ENCODE data around the gene PRR7. TPM values are rescaled to one million over a fixed set of nuclear protein-coding genes. Genes with fewer than 3 reads are reported as not detected.
A peak's percentile ranks its signal among the peaks of the same experiment; 100 is the strongest.

The PRR7 gene
- total and polyA plus RNA-seq, 4 experiments from 2014 or later: 5.2 to 17.8 (median 10.7) TPM

DNA sequence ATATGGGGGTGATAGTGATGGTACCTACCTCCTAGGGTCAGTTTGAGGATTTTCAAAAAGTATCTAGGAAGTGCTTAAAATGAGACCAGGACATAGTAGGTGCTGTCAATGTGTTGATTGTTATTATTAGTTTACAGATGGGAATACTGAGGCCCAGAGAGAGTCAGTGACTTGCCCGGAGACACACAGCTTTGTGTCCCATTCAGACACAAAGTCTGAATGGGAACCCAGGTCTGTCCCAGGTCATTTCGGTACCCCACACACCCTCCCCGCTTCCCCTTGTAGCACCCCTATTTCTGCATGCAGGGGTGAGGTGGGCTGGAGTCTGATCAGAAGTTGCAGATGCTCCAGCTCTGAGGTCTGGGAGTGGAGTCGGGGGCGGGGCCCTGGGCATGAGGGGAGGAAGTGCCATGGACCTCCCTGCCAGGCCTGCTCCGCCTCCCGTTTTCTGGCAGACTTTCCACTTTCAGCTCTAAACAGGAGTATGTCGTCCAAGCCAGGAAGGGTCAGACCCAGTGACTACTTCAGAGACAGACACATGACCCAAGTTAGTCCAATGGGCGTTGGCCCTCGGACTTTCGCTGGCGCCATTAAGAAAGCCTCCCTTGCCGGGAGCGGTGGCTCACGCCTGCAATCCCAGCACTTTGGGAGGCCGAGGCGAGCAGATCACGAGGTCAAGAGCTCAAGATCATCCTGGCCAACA, 30.1 kb downstream of the PRR7 start:
- Histone ChIP-seq H3K27me3 (ENCODE audit: insufficient read depth, low read length) (peaks cover 3% of the 10 kb centered on the region), H3K4me3 (ENCODE audit: low read length in 2 of 2) (no peak overlapping the region), H3K36me3 (ENCODE audit: insufficient read depth, low read length) (no peaks in the 10 kb centered on the region), H3K9me3 (ENCODE audit: control insufficient read depth in 1 of 2, low read length in 2 of 2) (no peaks in the 10 kb centered on the region), H3K4me1 (ENCODE audit: insufficient read depth, low read length) (peaks cover 5% of the 10 kb centered on the region), H3K27ac (ENCODE audit: low read depth, low read length) (no peak overlapping the region)
- no peaks in the 10 kb centered on the region for H3K36me3 Mint-ChIP-seq
- peaks cover 0 to 5% of the 10 kb centered on the region in 2 donors for H3K27me3 Mint-ChIP-seq
- H3K4me3 Mint-ChIP-seq: peak overlapping the region in 2 of 8 donors; percentile 26 to 76
- no peaks in the 10 kb centered on the region for H3K9me3 Mint-ChIP-seq
- peaks cover 2 to 33% (median 12%) of the 10 kb centered on the region in 4 donors for H3K4me1 Mint-ChIP-seq
- intact Hi-C loops (cut with micrococcal nuclease): no loop called here
- DNase-seq: no peak
- ChIA-PET CTCF (ENCODE audit: partially characterized antibody) (interaction anchor here (0.9 to 1.7 kb wide), 5 partner anchors 21 to 167 kb away, joined by 3 to 6 read pairs (median 5); partner anchors contain the start of gene PDLIM7), POLR2A (ENCODE audit: partially characterized antibody) (interaction anchor here (0.7 to 1.5 kb wide), 2 partner anchors 12 to 21 kb away, joined by 3 read pairs; partner anchors contain the start of gene PDLIM7)
- no peak overlapping the region for H3K27ac Mint-ChIP-seq

DNA sequence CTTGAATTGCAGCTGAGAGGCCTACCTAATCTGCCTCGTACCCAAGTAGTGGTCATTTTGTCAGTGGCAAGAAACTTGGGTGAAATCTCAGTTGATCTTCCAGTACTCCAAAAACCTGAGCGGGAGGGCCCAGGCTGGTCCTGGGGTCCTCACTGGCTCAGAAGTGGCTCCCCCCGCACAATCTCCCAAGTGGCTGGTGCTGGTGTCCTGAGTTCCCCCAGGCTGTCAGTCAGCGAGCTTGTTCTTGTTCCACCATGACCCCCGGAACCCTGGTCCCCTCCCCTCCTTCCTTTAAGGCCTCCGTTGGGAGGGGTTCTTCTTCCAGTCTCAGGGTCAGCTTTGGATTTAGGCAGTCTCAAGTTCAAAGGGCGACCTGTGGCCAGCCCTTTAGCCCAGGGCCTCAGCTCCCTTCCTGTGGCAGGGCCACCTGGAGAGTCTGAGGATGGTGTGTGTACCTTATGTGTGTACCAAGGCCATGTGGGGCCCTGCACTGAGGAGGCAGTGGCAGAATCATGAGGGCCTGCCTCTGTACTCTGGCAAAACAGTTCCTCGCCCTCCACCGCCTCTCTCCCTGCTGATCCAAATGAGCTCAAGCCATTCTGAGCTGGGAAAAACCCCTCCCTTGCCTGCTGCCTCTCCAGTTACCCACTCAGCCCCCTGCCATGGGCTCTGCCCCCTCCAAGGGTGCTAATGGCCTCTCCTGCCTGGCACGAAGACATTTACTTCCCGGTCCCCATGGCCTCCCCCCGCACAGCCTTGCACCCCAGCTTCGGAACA, 31.3 kb downstream of the PRR7 start:
- peaks cover 2 to 33% (median 8%) of the 10 kb centered on the region in 4 donors for H3K4me1 Mint-ChIP-seq
- H3K36me3 Mint-ChIP-seq: no peaks in the 10 kb centered on the region
- peaks cover 0 to 5% of the 10 kb centered on the region in 2 donors for H3K27me3 Mint-ChIP-seq
- H3K4me3 Mint-ChIP-seq: no peak overlapping the region
- intact Hi-C loops (cut with micrococcal nuclease): no loop called here
- POLR2A ChIA-PET (ENCODE audit: partially characterized antibody): interaction anchor here (1.0 kb wide), 1 partner anchor 22 kb away, joined by 3 read pairs; no protein-coding TSS in a partner anchor
- H3K9me3 Mint-ChIP-seq: no peaks in the 10 kb centered on the region
- no peak overlapping the region for H3K27ac Mint-ChIP-seq
- Histone ChIP-seq H3K4me1 (ENCODE audit: insufficient read depth, low read length) (no peaks in the 10 kb centered on the region), H3K4me3 (ENCODE audit: low read length in 2 of 2) (no peak overlapping the region), H3K27me3 (ENCODE audit: insufficient read depth, low read length) (no peaks in the 10 kb centered on the region), H3K9me3 (ENCODE audit: control insufficient read depth in 1 of 2, low read length in 2 of 2) (no peaks in the 10 kb centered on the region), H3K27ac (ENCODE audit: low read depth, low read length) (no peak overlapping the region), H3K36me3 (ENCODE audit: insufficient read depth, low read length) (no peaks in the 10 kb centered on the region)
- DNase-seq: no peak
- CTCF ChIA-PET (ENCODE audit: partially characterized antibody): interaction anchor here (0.8 to 1.7 kb wide), 6 partner anchors 15 to 87 kb away, joined by 3 to 5 read pairs (median 4); no protein-coding TSS in a partner anchor

DNA sequence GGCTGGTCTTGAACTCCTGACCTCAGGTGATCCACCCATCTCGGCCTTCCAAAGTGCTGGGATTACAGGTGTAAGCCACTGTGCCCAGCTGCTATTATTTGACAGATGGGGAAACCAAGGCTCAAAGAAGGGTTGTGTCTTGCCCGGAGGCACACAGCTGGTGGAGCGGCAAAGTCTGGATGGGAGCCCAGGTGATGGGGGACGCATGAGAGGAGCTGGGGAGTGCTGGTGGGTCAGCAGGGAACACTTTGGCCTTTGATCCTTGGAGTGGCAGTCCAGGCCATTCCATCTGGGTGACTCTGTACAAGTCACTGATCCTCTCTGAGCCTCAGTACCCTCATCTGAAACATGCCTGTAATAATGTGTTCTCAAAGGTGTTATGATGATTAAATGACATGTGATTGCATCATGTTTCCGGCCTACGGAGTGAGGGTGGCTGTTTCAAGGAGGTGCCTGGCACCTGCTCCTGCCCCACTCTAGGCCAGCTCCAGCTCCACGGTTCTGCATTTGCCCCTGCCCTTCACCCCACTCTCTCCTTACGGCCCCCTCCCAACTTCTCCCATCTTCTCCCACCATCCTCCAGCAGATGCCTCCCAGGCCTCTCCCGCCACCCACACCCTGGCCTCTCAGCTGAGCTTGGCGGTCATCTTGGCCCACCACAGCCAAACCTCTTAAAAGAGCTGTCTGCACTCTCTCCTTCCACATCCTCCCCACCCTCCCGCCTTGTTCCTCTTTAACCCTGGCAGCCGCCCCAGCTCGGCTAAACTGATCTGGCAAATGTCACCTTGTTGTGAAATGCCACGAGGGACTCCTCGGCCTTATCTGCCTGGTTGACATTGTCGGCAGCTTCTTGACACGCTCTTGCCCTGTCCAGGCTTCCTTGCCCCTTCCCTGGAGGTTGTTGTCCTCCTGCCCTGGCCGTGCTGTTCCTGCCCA, 32.4 kb downstream of the PRR7 start:
- intact Hi-C loops (cut with micrococcal nuclease): no loop called here

DNA sequence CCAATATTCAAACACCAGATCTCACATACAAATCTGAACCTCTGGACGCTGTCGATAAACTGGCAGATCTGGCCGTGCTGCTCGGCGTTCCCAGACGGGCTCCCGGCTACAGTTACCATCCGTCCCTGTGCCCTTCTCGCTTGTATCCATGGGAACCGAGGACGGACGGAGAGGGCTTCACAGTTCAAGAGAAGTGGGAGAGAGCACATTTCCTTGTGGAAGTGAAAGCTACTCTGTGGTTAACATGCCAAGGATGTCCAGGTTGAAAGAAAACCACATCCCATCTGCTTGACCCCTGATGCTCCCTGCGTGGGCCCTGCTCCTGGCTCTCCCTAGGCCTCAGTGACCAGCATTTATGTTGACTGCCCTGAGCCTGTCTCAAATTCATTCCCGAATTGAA, 33.2 kb downstream of the PRR7 start:
- Mint-ChIP-seq H3K4me1 (peaks cover 2 to 26% (median 9%) of the 10 kb centered on the region in 4 donors), H3K9me3 (no peaks in the 10 kb centered on the region), H3K36me3 (no peaks in the 10 kb centered on the region), H3K4me3 (no peak overlapping the region), H3K27ac (peak overlapping the region in 3 of 7 donors; percentile 42 to 86 (median 63)), H3K27me3 (no peaks in the 10 kb centered on the region)
- Histone ChIP-seq H3K4me1 (ENCODE audit: insufficient read depth, low read length) (no peaks in the 10 kb centered on the region), H3K36me3 (ENCODE audit: insufficient read depth, low read length) (no peaks in the 10 kb centered on the region), H3K27ac (ENCODE audit: low read depth, low read length) (no peak overlapping the region), H3K4me3 (ENCODE audit: low read length in 2 of 2) (no peak overlapping the region), H3K27me3 (ENCODE audit: insufficient read depth, low read length) (no peaks in the 10 kb centered on the region), H3K9me3 (ENCODE audit: control insufficient read depth in 1 of 2, low read length in 2 of 2) (no peaks in the 10 kb centered on the region)
- ChIA-PET CTCF (ENCODE audit: partially characterized antibody) (interaction anchor here (0.8 kb wide), 1 partner anchor 25 kb away, joined by 3 read pairs; no protein-coding TSS in a partner anchor), POLR2A (ENCODE audit: partially characterized antibody) (no interaction called here)
- no peak for DNase-seq
- intact Hi-C loops (cut with micrococcal nuclease): no loop called here

More for the DNA sequence above, 32.4 kb downstream of the PRR7 start:
- ChIA-PET CTCF (ENCODE audit: partially characterized antibody) (interaction anchor here (1.2 to 1.3 kb wide), 2 partner anchors 14 to 22 kb away, joined by 3 to 4 read pairs; no protein-coding TSS in a partner anchor), POLR2A (ENCODE audit: partially characterized antibody) (no interaction called here)
- H3K4me3 ChIP-seq (ENCODE audit: low read length in 2 of 2): no peak overlapping the region
- no peak for DNase-seq
- H3K9me3 ChIP-seq (ENCODE audit: control insufficient read depth in 1 of 2, low read length in 2 of 2): no peaks in the 10 kb centered on the region
- no peaks in the 10 kb centered on the region for H3K36me3 Mint-ChIP-seq
- H3K27ac Mint-ChIP-seq: peak overlapping the region in 6 of 7 donors; percentile 24 to 77 (median 72)
- H3K4me1 Mint-ChIP-seq: peaks cover 2 to 32% (median 8%) of the 10 kb centered on the region in 4 donors
- no peaks in the 10 kb centered on the region for H3K27me3 ChIP-seq (ENCODE audit: insufficient read depth, low read length)
- H3K27ac ChIP-seq (ENCODE audit: low read depth, low read length): no peak overlapping the region
- no peaks in the 10 kb centered on the region for H3K9me3 Mint-ChIP-seq
- H3K4me1 ChIP-seq (ENCODE audit: insufficient read depth, low read length): no peaks in the 10 kb centered on the region
- peak overlapping the region in 1 of 8 donors; percentile 5 for H3K4me3 Mint-ChIP-seq
- no peaks in the 10 kb centered on the region for H3K36me3 ChIP-seq (ENCODE audit: insufficient read depth, low read length)
- peaks cover 0 to 3% of the 10 kb centered on the region in 2 donors for H3K27me3 Mint-ChIP-seq

DNA sequence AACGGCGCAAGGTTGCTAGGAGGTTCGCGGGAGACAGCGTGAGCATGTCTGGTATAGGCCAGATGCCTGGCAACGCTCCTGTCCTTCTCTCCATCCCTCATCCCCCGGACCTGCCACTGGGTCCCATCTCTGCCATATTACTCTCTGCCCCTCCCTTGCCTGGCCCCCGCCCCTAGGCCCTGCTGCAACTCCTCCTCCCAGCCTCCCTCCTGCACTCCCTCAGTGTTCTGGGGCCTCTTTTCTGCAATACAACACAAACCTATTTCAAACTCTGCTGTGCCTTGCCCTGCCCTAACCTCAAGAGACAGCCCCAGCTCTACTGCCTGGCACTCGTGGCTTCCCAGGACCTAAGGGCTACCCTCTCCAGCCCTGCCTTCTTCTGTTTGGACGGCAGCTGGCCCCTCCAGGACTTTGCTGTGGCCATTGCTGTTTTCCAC, 35.8 kb downstream of the PRR7 start:
- DNase-seq: no peak
- ChIA-PET CTCF (ENCODE audit: partially characterized antibody) (no interaction called here), POLR2A (ENCODE audit: partially characterized antibody) (interaction anchor here (1.5 kb wide), 1 partner anchor 35 kb away, joined by 3 read pairs; no protein-coding TSS in a partner anchor)
- H3K36me3 ChIP-seq (ENCODE audit: insufficient read depth, low read length): no peaks in the 10 kb centered on the region
- H3K27ac ChIP-seq (ENCODE audit: low read depth, low read length): no peak overlapping the region
- intact Hi-C loops (cut with micrococcal nuclease): no loop called here
- H3K4me1 ChIP-seq (ENCODE audit: insufficient read depth, low read length): no peaks in the 10 kb centered on the region
- no peak overlapping the region for H3K27ac Mint-ChIP-seq
- no peak overlapping the region for H3K4me3 Mint-ChIP-seq
- H3K9me3 Mint-ChIP-seq: no peaks in the 10 kb centered on the region
- H3K4me1 Mint-ChIP-seq: peaks cover 2 to 13% (median 4%) of the 10 kb centered on the region in 4 donors
- H3K36me3 Mint-ChIP-seq: peaks cover 0 to 1% of the 10 kb centered on the region in 2 donors
- no peak overlapping the region for H3K4me3 ChIP-seq (ENCODE audit: low read length in 2 of 2)
- H3K27me3 Mint-ChIP-seq: no peaks in the 10 kb centered on the region
- H3K9me3 ChIP-seq (ENCODE audit: control insufficient read depth in 1 of 2, low read length in 2 of 2): no peaks in the 10 kb centered on the region
- H3K27me3 ChIP-seq (ENCODE audit: insufficient read depth, low read length): no peaks in the 10 kb centered on the region

DNA sequence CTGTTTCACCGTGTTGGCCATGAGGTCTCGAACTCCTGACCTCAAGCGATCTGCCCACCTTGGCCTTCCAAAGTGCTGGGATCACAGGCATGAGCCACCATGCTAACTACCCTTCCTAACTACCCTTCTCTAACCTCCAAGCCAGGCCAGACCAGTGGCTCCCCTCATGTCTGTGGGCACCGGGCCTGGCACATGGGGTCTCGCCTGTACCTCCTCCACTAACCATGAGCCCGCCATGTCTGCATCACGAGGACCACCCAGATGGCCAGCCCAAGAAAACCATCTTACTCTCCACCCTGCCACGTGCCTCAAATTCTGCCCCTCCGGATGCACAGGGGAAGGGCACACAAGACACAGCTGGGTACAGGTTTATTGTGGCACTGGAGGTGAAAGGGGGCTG, 36.4 kb downstream of the PRR7 start:
- Histone ChIP-seq H3K4me1 (ENCODE audit: insufficient read depth, low read length) (no peaks in the 10 kb centered on the region), H3K36me3 (ENCODE audit: insufficient read depth, low read length) (no peaks in the 10 kb centered on the region), H3K27ac (ENCODE audit: low read depth, low read length) (no peak overlapping the region), H3K4me3 (ENCODE audit: low read length in 2 of 2) (no peak overlapping the region), H3K27me3 (ENCODE audit: insufficient read depth, low read length) (no peaks in the 10 kb centered on the region), H3K9me3 (ENCODE audit: control insufficient read depth in 1 of 2, low read length in 2 of 2) (no peaks in the 10 kb centered on the region)
- Mint-ChIP-seq H3K27me3 (no peaks in the 10 kb centered on the region), H3K27ac (no peak overlapping the region), H3K9me3 (peaks cover 0 to 2% (median 0%) of the 10 kb centered on the region in 8 donors), H3K4me1 (peaks cover 2 to 13% (median 4%) of the 10 kb centered on the region in 4 donors), H3K36me3 (peaks cover 0 to 1% of the 10 kb centered on the region in 2 donors), H3K4me3 (no peak overlapping the region)
- ChIA-PET POLR2A (ENCODE audit: partially characterized antibody) (no interaction called here), CTCF (ENCODE audit: partially characterized antibody) (no interaction called here)
- intact Hi-C loops (cut with micrococcal nuclease): no loop called here
- no peak for DNase-seq

All from CD4-positive, alpha-beta memory T cell (primary cell).